GM23338 (cell line): ENCODE results near the gene ULK4. TPM values are rescaled to one million over a fixed set of nuclear protein-coding genes. Genes with fewer than 3 reads are reported as not detected.

Experiments
- ATAC-seq: fragments of 200-7000 bp; cut with Tn5 transposase; 3 replicates; pipeline ENCODE4 v1.9.1; 2020
- DNase-seq: peaks from one replicate; pipeline ENCODE4 v3.0.0-alpha.2; 2015; ENCODE audit warnings: low spot score
- H2AFZ ChIP-seq: fragments of 200-600 bp; sonication (generic); 2 replicates; pipeline ENCODE4 v1.8.0; 2016; ENCODE audit warnings: antibody characterized with exemption, mild to moderate bottlenecking, moderate library complexity
- H3F3A ChIP-seq: fragments of 200-600 bp; sonication (generic); replicated peaks from 2 replicates; pipeline ENCODE4 v1.8.0; 2017; ENCODE audit warnings: antibody characterized with exemption, mixed run types, low read depth
- H3K27ac ChIP-seq: fragments of 200-600 bp; sonication (generic); 2 replicates; pipeline ENCODE4 v1.6.1; 2016; ENCODE audit warnings: low read depth
- H3K27me3 ChIP-seq: fragments of 200-600 bp; sonication (generic); 2 replicates; pipeline ENCODE4 v1.8.0; 2016; ENCODE audit warnings: mild to moderate bottlenecking, mixed run types, moderate library complexity; ENCODE audit not compliant: insufficient read depth
- H3K36me3 ChIP-seq: fragments of 200-600 bp; sonication (generic); 2 replicates; pipeline ENCODE4 v1.8.0; 2016; ENCODE audit warnings: mild to moderate bottlenecking; ENCODE audit not compliant: insufficient read depth
- H3K4me1 ChIP-seq: fragments of 200-600 bp; sonication (generic); 2 replicates; pipeline ENCODE4 v1.8.0; 2016; ENCODE audit warnings: mild to moderate bottlenecking, moderate library complexity; ENCODE audit not compliant: insufficient read depth
- H3K4me2 ChIP-seq: fragments of 200-600 bp; sonication (generic); 2 replicates; pipeline ENCODE4 v1.7.1; 2017; ENCODE audit warnings: mixed run types
- H3K4me3 ChIP-seq: fragments of 200-600 bp; sonication (generic); 2 replicates; pipeline ENCODE4 v1.6.1; 2016; ENCODE audit warnings: mixed run types
- H3K79me2 ChIP-seq: fragments of 200-600 bp; sonication (generic); replicated peaks from 2 replicates; pipeline ENCODE4 v1.8.0; 2017; ENCODE audit warnings: mild to moderate bottlenecking; ENCODE audit not compliant: insufficient read depth
- H3K9me2 ChIP-seq: fragments of 200-600 bp; sonication (generic); 2 replicates; pipeline ENCODE4 v1.8.0; 2017; ENCODE audit not compliant: insufficient read depth
- H4K20me1 ChIP-seq: fragments of 200-600 bp; sonication (generic); replicated peaks from 2 replicates; pipeline ENCODE4 v1.8.0; 2017; ENCODE audit warnings: mild to moderate bottlenecking; ENCODE audit not compliant: insufficient read depth
- H3K27ac Mint-ChIP-seq: 2 replicates; pipeline ENCODE4 v1.8.0; 2020; ENCODE audit warnings: inconsistent platforms, mild to moderate bottlenecking, moderate library complexity, mixed read lengths
- H3K27me3 Mint-ChIP-seq: 3 replicates; pipeline ENCODE4 v1.8.0; 2022; ENCODE audit warnings: low read depth, mild to moderate bottlenecking, moderate library complexity, mixed read lengths, inconsistent platforms; ENCODE audit not compliant: insufficient read depth, poor library complexity
- H3K36me3 Mint-ChIP-seq: 3 replicates; pipeline ENCODE4 v1.8.0; 2021; ENCODE audit warnings: low read depth, mild to moderate bottlenecking, inconsistent platforms, moderate library complexity, mixed read lengths
- H3K4me1 Mint-ChIP-seq: 3 replicates; pipeline ENCODE4 v1.8.0; 2020; ENCODE audit warnings: mild to moderate bottlenecking, inconsistent platforms, mixed read lengths
- H3K4me3 Mint-ChIP-seq: 3 replicates; pipeline ENCODE4 v1.8.0; 2021; ENCODE audit warnings: moderate library complexity, mild to moderate bottlenecking, inconsistent platforms, mixed read lengths
- H3K9me3 Mint-ChIP-seq: 3 replicates; pipeline ENCODE4 v1.8.0; 2020; ENCODE audit warnings: moderate library complexity, mild to moderate bottlenecking, inconsistent platforms, mixed read lengths
- CREB1 ChIP-seq: fragments of 250-450 bp; sonication (Bioruptor Pico); IDR thresholded peaks from 2 replicates; pipeline ENCODE4 v1.5.0; 2020; ENCODE audit warnings: low read depth, mild to moderate bottlenecking, moderate library complexity
- ETS1 ChIP-seq: IDR thresholded peaks from 2 replicates; pipeline ENCODE4 v1.6.1; 2016; ENCODE audit warnings: antibody characterized with exemption
- EZH2 ChIP-seq: fragments of 200-600 bp; sonication (generic); IDR thresholded peaks from one replicate; pipeline ENCODE4 v1.8.0; 2017; ENCODE audit warnings: antibody characterized with exemption, mild to moderate bottlenecking, low read depth; ENCODE audit not compliant: unreplicated experiment
- EZH2phosphoT487 ChIP-seq: fragments of 200-600 bp; sonication (generic); IDR thresholded peaks from one replicate; pipeline ENCODE4 v1.8.1; 2018; ENCODE audit warnings: antibody characterized with exemption; ENCODE audit not compliant: unreplicated experiment
- JUNB ChIP-seq: IDR thresholded peaks from one replicate; pipeline ENCODE4 v1.6.1; 2016; ENCODE audit warnings: antibody characterized with exemption; ENCODE audit not compliant: unreplicated experiment
- NANOG ChIP-seq: IDR thresholded peaks from 2 replicates; pipeline ENCODE4 v1.6.1; 2016; ENCODE audit warnings: antibody characterized with exemption, borderline replicate concordance
- POLR2AphosphoS5 ChIP-seq: IDR thresholded peaks from 2 replicates; pipeline ENCODE4 v1.6.1; 2016; ENCODE audit warnings: antibody characterized with exemption, low read depth
- STAT1 ChIP-seq: IDR thresholded peaks from one replicate; pipeline ENCODE4 v1.6.1; 2016; ENCODE audit warnings: antibody characterized with exemption; ENCODE audit not compliant: unreplicated experiment
- ZNF114 ChIP-seq: fragments of 250-450 bp; sonication (Bioruptor Pico); IDR thresholded peaks from 2 replicates; pipeline ENCODE4 v1.5.0; 2020; ENCODE audit warnings: mild to moderate bottlenecking, moderate library complexity
- ZNF331 ChIP-seq: fragments of 250-450 bp; sonication (Bioruptor Pico); IDR thresholded peaks from 2 replicates; pipeline ENCODE4 v1.5.0; 2020; ENCODE audit warnings: low read depth, mild to moderate bottlenecking, moderate library complexity
- ZNF462 ChIP-seq: fragments of 250-450 bp; sonication (Bioruptor Pico); IDR thresholded peaks from 2 replicates; pipeline ENCODE4 v1.5.0; 2020; ENCODE audit warnings: mild to moderate bottlenecking, moderate library complexity
- polyA plus RNA-seq: library from polyadenylated mRNA; unstranded; fragments of >200 nt; fragmentation: Nextera tagmentation; extraction: Ambion mirVana; gene quantifications from 2 replicates; pipeline ENCODE4 v1.2.1, GENCODE V29; 2016
- total RNA-seq: library from RNA; depleted of rRNA; stranded (reverse); fragments of >200 nt; shearing (Covaris generic); gene quantifications from 2 replicates; pipeline ENCODE4 v1.2.3, GENCODE V29; 2014
- TF ChIP-seq, protein P1 (sequence below), 2 experiments: fragments of 200-600 bp in 1 of 2; sonication (generic) in 1 of 2; conservative IDR thresholded peaks; 2 replicates each; pipeline versions ENCODE4 v1.5.1 to v1.6.1; 2016 to 2017; ENCODE audit warnings: antibody characterized with exemption in 2 of 2, low read depth in 2 of 2, mild to moderate bottlenecking in 2 of 2, moderate library complexity in 1 of 2
- TF ChIP-seq, protein P2 (sequence below): IDR thresholded peaks from one replicate; pipeline ENCODE4 v1.6.1; 2018; ENCODE audit warnings: antibody characterized with exemption; ENCODE audit not compliant: unreplicated experiment

The ULK4 gene
- total and polyA plus RNA-seq, 2 experiments from 2014 or later, result 20.8 to 41.4 TPM

GRCh38 chr3:41199866-41200668, 761.8 kb downstream of the ULK4 start:
- H2AFZ ChIP-seq, result no peak overlapping the region
- H3K9me2 ChIP-seq, result no peaks in the 10 kb centered on the region
- Mint-ChIP-seq H3K27ac (0 out of 2 replicates have a peak overlapping the region, but pooled peaks have one; percentile 54), H3K4me3 (peak overlapping the region; percentile 98), H3K9me3 (no peaks in the 10 kb centered on the region), H3K27me3 (peaks cover 9% of the 10 kb centered on the region), H3K4me1 (peaks cover 41% of the 10 kb centered on the region), H3K36me3 (peaks cover 10% of the 10 kb centered on the region; the same call in 2 of the 3 replicates)
- peak; percentile 16 for ATAC-seq
- no peak for TF ChIP-seq STAT1
- TF ChIP-seq, protein P1, sequence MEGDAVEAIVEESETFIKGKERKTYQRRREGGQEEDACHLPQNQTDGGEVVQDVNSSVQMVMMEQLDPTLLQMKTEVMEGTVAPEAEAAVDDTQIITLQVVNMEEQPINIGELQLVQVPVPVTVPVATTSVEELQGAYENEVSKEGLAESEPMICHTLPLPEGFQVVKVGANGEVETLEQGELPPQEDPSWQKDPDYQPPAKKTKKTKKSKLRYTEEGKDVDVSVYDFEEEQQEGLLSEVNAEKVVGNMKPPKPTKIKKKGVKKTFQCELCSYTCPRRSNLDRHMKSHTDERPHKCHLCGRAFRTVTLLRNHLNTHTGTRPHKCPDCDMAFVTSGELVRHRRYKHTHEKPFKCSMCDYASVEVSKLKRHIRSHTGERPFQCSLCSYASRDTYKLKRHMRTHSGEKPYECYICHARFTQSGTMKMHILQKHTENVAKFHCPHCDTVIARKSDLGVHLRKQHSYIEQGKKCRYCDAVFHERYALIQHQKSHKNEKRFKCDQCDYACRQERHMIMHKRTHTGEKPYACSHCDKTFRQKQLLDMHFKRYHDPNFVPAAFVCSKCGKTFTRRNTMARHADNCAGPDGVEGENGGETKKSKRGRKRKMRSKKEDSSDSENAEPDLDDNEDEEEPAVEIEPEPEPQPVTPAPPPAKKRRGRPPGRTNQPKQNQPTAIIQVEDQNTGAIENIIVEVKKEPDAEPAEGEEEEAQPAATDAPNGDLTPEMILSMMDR (conservative IDR thresholded peaks at IDR 0.05; ENCODE audit: low read depth in 2 of 2), result no peak
- no peak for TF ChIP-seq ZNF331 (CRISPR knock-in tag)
- TF ChIP-seq, protein P2, sequence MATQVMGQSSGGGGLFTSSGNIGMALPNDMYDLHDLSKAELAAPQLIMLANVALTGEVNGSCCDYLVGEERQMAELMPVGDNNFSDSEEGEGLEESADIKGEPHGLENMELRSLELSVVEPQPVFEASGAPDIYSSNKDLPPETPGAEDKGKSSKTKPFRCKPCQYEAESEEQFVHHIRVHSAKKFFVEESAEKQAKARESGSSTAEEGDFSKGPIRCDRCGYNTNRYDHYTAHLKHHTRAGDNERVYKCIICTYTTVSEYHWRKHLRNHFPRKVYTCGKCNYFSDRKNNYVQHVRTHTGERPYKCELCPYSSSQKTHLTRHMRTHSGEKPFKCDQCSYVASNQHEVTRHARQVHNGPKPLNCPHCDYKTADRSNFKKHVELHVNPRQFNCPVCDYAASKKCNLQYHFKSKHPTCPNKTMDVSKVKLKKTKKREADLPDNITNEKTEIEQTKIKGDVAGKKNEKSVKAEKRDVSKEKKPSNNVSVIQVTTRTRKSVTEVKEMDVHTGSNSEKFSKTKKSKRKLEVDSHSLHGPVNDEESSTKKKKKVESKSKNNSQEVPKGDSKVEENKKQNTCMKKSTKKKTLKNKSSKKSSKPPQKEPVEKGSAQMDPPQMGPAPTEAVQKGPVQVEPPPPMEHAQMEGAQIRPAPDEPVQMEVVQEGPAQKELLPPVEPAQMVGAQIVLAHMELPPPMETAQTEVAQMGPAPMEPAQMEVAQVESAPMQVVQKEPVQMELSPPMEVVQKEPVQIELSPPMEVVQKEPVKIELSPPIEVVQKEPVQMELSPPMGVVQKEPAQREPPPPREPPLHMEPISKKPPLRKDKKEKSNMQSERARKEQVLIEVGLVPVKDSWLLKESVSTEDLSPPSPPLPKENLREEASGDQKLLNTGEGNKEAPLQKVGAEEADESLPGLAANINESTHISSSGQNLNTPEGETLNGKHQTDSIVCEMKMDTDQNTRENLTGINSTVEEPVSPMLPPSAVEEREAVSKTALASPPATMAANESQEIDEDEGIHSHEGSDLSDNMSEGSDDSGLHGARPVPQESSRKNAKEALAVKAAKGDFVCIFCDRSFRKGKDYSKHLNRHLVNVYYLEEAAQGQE, result no peak
- TF ChIP-seq CREB1, result no peak
- no peak for TF ChIP-seq JUNB
- no peak for TF ChIP-seq EZH2phosphoT487
- TF ChIP-seq ZNF114 (CRISPR knock-in tag), result no peak
- no peak for TF ChIP-seq ETS1
- no peak for TF ChIP-seq NANOG
- TF ChIP-seq EZH2, result no peak
- TF ChIP-seq POLR2AphosphoS5, result no peak
- no peak for TF ChIP-seq ZNF462
- peak overlapping the region; percentile 98 for H3K27ac ChIP-seq
- H3K36me3 ChIP-seq, result no peaks in the 10 kb centered on the region
- H3K4me2 ChIP-seq, result peak overlapping the region; percentile 84
- H3K79me2 ChIP-seq, result peaks cover 51% of the 10 kb centered on the region
- peaks cover 39% of the 10 kb centered on the region for H4K20me1 ChIP-seq
- peaks cover 9% of the 10 kb centered on the region; the same call in 1 of the 2 replicates for H3K27me3 ChIP-seq
- peaks cover 43% of the 10 kb centered on the region for H3K4me1 ChIP-seq
- no peaks in the 10 kb centered on the region for H3F3A ChIP-seq
- DNase-seq, result peak; percentile 79
- H3K4me3 ChIP-seq, result peak overlapping the region; percentile 92
